CD4-positive, alpha-beta T cell treated with Interleukin-12 subunit alpha and Interleukin-12 subunit beta, for 1 hour (primary cell): ENCODE data around the gene SYNGR4.
"Not testable (repeated sequence)": the region's sequence is repeated elsewhere in the genome, so short reads cannot be mapped to it uniquely, and the experiment has no call there.

ENCODE experiments used
- DNase-seq: peaks from one replicate; pipeline ENCODE4 v3.0.0-alpha.2; 2020

Gene SYNGR4

DNA sequence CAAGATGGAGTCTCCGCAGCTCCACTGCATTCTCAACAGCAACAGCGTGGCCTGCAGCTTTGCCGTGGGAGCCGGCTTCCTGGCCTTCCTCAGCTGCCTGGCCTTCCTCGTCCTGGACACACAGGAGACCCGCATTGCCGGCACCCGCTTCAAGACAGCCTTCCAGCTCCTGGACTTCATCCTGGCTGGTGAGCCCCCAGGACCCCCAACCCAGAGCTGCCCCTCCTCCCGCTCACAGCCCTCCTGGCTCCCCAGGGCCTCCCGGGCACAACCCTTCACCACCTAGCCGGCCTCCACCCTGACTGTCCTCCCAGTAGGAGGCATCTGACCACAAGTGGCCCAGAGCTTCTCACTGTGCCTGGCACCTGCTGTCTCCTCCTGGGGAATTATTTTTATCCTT is 9.4 kb downstream of the SYNGR4 start:
- no peak for DNase-seq

DNA sequence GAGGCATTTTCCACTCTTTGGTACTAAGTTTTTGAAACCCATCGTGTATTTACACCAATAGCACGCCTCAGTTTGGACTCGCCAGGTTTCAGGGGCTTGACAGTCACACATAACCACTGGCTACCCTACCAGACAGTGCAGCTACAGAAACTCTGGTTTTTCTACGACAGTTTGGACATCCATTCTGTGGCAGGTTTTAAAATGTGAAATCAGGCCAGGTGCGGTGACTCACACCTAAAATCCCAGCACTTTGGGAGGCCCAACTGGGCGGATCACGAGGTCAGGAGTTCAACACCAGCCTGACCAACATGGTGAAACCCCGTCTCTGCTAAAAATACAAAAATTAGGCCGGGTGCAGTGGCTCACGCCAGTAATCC is 14.0 kb downstream of the SYNGR4 start:
- DNase-seq, result no peak

DNA sequence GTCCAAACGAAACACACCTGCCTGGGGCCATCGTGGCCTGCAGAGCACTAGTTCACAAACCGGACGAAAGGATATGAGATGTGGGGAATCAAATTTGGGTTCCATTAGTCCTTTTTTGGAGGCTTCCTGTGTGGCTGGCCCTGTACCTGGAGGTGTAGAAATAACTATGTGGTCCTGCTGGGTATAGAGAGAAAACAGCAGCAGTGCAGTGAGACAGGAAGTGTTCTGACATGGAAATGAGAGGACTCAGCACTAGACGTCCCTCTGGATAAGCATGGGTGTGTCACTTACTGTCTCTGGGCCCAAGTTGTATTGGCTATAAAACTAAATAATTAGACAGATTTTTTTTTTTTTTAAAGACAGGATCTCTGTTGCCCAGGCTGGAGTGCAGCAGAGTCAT is 14.9 kb downstream of the SYNGR4 start:
- DNase-seq, result no peak

DNA sequence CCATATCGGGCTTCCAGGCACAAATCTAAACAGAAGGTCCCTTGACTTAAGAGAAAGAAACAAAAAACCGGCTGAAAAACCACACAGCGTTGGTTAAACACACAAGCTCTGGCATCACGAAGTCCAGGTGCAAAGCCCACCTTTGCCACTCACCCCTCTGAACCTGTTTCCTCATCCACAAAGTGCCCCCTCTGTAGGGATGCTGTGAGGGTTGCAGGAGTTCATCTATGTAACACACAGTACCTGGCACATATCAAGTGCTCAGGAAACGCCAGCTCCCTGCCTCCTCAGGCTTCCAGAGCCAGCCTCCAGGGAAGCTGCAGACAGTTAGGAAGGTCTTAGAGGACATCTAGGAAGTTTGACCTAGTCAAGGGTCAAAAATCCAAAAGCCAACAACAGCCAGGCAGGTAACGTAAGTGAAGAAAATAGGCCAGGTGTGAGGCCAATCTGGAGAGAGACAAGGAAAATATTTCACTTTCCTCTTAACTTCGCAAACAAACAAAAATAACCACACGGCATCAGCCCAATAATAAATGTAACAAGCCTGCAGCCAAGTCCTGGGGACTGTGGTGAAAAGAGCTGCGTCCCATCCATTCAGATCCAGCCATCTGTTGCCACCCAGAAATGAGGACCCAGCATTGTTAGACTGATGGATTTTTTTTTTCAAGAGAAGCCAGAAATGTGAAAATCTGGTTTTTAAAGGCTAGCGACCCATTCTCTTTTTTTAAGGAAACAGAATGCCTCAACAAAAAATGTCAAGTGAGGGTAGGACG is 17.2 kb downstream of the SYNGR4 start:
- no peak for DNase-seq

DNA sequence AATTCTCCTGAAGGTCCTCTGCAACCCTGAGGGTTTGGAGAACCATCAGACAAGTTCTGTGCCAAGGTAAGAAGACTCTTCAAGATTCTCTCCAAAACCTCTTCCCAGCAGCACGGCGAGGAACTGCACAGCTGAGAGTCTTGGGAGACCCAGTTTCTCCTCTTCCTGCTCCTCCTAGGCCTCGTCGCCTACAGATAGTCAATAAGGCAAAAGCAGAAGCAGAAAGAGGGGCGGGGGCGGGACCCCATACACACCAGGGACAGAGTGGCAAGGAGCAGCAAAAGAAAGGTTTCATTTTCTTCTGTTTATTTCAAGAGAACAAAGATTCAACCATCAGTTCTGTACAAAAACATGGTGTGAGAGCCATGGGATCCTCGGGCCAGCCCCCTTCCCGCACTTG is 18.1 kb downstream of the SYNGR4 start:
- no peak for DNase-seq

DNA sequence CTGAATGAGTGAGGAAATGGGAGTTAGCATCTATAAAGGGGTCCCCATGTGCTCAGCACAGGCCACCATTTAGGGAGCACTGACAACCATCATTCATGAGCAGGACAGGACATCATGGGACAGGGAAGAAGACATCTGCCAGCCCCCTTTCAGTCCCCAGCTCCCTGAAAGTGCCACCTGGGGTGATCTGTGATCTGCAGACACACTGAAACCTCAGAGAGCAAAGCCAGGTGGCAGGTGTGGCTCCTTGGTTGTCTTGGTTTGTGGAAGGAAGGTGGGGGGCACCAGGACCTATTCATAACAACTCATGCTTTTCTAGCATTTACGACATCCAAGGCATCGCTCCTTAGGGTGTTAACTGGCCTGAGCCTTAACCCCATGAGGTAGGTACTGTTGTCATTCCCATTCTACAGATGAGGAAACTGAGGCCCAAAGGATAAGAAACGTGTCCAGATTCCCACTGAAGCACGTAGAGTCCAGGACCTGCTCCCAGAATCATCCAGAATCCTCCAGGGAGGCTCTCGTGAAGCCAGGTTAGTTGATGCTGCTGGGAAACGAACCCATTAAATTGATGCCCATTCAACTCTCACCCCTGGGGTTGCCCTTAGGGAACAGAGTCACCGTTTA is 21.4 kb downstream of the SYNGR4 start:
- DNase-seq, result no peak

DNA sequence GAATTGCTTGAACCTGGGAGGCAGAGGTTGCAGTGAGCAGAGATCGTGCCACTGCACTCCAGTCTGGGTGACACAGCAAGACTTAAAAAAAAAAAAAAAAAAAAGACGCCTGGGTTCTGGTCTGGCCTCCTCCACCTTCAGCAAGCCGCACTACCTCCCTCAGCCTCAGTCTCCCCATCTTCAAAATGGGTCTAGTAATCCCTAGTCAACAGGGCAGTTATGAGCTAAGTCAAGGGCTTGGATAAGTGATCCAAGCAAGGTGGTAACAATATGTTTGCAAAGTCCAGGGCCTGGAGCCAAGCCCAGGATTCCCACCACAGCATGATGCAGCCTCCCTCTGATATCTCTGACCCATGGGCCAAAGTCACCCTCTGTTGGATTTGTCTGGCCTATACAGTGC is 22.8 kb downstream of the SYNGR4 start:
- no peak for DNase-seq

DNA sequence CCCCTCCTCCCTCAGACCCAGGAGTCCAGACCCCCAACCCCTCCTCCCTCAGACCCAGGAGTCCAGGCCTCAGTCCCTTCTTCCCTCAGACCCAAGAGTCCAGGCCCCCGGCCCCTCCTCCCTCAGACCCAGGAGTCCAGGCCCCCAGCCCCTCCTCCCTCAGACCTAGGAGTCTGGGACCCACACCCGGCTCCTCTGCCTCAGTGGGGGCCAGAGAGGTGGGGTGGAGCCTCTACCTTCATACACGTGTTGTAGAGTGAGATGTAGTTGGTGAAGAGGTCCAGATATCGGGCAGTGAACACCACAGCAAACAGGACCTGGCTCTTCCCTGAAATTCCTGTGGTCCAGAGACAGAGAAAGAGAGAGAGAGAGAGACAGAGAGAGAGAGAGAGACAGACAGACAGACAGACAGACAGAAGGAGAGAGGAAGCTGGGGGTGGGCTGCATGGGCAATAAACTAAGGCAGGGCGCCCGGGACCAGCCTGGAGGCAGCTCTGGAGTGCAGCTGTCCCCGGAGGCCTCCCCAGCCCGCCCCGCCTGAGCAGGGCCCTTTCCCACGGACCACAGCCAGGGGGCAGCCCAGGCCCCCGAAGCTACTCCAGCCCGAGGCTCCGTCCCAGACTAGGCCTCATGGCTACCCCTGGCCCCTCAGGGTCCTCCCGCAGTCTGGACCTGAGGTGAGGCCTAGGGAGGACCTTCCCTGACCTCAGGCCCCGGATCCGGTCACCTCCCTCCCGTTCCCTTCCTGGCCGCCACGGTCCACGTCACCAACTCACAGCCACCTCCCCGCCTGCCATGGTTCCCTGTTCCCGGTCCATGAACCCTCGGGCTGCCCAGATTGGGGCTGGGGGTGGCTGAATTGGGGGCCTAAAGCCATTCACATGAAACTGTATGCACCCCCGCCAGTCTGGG is 26.3 kb downstream of the SYNGR4 start:
- DNase-seq, result peak; percentile 70

DNA sequence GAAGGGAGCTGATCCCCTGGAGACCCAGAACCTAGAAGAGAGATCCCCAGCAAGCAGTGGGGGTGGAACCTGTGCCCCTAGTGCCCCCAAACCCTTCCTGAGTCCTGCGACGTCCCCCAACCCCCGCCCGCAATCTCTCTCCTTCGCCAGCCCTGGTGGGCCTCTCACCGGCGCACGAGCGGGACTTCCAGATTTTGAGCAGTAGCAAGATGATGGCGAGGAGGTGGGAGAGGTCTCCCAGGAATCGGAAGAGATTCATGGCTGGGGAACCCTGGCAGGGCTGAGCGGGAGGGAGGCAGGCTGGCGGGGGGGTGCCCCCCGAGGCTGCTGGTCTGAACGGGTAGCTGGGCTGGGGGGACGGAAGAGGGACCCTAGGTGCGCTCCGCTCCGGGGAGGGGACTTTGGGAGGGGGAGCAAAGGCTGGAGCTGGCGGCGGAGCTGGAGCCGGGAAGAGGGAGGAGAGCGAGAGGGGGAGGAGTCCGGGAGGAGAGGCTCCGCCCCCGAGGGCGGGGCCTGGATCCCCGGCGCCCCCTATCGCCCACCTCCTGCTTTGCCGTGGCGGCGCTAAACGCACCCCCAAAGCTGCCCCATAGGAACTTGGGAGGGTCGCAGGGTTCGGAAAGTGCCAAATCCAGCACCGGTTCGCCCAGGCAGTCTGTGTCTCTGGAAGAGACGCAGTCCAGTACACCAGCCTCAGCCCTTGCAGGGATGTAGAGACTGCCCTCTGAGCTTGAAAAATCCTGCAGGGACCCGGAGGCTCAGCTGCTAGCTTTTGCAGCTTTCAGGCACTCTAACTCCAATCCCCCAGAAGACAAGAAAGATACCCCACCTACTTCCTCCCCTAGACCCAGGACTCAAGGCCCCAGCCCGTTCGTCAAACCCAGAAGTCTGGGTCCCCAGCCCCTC is 27.2 kb downstream of the SYNGR4 start, which contains the start of gene KDELR1:
Gene KDELR1, minus strand, starts transcription at position 452 of the 906 bp plus-strand sequence. Its CDS starts 193 bp downstream, at position 259.
- peak; percentile 77 for DNase-seq

DNA sequence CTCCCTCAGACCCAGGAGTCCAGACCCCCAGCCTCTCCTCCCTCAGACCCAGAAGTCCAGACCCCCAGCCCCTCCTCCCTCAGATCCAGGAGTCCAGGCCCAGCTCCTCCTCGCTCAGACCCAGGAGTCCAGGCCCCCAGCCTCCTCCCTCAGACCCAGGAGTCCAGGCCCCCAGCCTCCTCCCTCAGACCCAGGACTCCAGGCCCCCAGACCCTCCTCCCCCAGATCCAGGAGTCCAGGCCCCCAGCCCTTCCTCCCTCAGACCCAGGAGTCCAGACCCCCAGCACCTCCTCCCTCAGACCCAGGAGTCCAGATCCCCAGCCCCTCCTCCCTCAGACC is 27.8 kb downstream of the SYNGR4 start:
- DNase-seq, result not testable (repeated sequence)

DNA sequence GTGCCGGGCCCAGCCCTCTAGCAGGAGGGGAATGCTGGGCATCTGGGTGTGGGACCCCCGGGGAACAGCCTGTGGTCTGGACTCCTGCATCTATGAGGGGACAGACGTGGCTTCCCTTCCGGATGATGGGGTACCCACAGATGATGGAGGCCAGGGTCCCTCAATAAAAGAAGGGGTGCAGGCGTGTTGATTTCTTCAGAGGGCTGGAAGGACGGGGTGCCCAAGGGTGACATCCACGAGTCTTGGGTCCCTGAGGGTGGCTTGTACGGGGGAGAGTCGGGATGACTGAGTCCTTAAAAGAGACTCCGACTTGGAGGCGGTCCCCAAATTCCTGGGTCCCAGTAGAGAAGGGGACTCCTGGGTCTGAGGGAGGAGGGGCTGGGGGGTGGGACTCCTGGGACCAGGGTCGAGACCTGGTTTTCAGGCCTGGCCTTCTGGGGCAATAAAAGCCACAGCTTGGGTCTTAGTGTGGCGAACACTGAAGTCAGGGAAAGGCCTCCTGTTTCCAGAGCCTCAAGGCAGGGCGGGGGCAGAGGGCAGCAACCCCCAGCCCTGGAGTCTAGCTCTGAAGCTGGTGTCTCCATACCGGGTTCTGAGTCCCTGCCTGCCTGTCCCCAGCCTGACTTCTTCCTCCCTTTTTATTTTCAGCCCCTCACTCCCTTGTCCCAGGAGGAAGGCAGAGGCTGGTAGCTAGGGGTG is 28.8 kb downstream of the SYNGR4 start:
- DNase-seq, result no peak

DNA sequence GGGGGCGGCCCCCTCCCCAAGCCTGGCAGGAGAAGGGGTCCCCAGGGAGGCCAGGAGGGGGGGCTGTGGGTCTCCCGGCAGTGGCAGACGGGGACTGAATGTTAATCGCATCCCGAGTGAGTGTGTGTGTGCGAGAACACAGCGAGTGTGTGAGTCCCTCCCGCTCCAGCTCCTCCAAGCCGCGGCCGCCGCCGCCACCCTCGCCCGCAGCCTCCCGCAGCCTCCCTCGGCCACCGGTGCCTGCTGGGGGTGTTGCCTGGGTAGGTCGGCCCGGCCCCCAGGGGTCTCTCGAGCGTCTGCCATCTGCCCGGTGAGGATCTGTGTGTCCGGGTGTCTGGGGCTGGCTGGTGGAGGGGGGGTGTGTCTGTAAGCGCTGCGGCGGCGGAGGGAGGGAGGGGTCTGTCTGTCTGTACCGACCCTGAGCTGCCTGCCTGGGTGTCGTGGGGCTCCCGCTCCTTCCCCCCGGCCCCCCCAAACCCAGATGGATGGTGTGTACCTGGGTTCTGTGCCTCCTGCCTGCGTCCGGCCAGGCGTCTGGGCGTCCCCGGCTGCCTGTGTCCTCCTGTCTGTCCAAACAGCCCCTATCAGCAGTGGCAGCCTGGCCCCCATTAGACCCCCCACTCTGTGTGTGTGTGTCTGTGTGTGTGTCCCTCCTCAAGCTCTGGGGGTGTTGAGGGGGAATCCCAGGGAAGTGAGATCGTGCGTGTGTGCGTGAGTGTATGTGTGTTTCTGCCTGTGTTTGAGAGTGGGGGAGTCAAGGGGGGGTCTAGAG is 29.6 kb downstream of the SYNGR4 start, which contains the start of gene GRIN2D:
Gene GRIN2D, plus strand, starts transcription at position 110 of the 772 bp plus-strand sequence. CDS start 4,725 bp downstream, outside the sequence.
- DNase-seq, result peak; percentile 36

DNA sequence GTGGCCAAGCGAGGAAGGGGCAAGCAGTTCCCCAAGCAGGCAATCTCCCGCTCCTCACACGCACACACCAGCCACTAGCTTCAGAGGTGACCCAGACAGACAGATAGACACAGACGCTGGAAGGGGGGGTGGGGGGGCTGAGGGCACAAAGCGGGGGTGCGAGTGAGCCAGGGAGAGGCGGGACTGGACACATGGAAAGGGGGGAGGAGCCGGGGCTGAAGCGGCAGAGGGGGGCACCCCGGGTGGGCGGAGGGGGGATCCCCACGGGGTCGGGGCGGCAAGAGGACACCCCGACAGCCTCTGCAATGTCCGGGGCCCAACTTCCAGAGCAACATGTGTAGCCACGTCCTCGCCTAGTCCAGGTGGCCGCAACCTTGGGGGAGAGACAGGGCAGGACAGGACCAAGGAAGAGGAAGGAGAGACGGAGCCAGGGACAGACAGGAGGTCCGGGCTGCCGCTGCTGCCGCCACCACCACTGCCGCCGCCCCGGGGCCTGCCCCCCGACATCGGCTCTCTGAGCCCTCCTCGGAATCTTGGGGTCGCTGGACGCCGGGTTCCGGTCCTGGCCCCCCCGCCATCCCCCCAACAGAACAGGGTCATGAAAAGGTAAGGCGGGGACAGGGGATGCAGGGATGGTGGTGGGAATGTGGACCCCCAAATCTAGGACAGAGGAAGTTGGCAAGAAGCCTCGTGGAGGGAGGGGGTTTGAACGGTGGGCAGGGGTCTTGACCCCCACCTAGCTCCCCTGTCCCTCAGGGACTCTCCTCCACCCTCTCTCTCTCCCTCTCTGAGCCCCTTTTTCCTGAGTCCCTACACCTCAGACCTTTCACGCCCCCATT is 30.4 kb downstream of the SYNGR4 start:
- DNase-seq, result no peak

DNA sequence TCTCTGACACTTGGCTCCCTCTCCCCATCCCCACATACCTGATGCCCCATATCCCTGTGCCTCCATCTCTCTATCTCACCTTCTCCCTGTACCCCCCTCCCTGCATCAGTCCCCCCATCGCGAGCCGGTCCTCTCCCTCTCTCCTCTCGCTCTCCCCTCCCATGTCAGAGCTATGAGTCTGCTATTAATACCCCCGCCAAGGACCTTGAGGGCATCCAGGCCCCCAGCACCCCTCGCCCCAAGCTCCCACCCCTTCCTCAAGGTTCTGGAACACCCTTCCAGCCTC is 30.9 kb downstream of the SYNGR4 start:
- no peak for DNase-seq

DNA sequence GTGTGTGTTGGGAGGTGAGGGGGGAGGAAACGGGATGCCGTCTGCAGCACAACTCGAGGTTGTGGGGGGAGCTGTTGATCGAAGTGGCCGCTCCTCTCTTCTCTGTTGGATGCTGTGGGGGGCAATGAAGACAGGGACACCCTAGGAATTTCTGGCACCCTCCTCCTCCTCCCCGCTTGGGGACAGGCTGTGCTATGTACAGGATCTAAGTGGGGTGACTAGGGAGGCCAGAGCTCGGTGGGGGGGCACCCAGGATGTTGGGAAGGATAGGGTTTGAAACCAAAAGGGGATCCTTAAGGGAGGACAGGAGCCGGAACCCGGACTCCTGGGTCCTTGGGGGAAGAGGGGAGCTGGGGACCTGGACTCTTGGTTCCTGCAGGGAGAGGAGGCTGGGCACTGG is 31.3 kb downstream of the SYNGR4 start:
- no peak for DNase-seq

DNA sequence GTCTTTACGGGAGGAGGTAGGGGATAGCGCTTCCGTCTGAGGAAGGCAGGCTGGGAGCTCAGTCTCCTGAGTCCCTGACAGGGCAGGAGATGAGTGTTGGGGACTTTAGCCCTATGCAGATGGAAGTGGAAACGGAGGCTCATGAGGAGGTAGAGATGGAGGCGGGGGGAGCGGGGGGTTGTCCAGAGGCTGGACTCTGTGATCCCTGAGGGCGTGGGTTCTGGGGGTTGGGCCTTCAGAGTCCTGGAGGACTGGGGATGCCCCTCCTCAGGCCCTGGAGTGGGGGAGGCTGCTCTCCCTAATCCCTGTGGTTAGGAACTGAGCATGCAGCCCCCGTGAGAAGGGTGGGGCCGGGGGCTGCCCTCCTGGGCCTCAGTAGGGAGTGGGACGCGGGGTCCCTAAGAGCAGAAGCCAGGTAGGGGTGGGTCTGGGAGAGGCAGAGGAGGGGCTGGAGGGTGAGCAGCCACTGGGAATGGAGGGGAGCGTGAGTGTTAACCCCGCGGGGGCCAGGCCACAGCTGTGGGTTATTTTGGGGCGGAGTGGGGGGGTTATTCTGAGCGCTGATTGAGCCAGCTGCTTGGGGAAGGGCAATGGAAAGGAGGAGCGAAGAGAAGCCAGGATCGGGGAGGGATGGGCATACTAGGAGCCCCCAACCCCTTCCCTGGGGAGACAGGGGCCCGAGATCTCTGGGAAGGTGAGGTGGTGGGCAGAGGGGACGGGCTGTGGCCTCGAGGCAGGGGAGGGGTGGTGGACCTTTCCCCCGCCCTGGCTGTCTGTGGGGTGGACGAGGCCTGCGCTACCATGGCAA is 32.1 kb downstream of the SYNGR4 start:
- DNase-seq, result no peak

DNA sequence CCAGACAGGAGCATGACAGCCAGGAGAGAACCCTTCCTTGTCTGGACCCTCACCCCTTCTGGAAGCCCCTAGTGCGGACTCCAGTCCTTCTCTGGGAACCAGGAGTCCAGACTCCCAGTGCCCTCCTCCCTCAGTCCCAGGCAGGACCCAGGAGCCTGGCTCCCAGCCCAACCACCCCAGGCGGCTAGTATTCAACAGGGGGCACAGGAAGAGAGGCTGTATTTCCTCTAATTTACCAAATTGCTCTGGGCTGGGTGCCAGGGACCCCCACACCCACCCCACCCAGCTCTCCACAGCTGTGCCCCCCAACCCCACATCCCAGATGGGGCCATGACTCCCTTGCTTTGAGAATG is 32.6 kb downstream of the SYNGR4 start:
- no peak for DNase-seq

DNA sequence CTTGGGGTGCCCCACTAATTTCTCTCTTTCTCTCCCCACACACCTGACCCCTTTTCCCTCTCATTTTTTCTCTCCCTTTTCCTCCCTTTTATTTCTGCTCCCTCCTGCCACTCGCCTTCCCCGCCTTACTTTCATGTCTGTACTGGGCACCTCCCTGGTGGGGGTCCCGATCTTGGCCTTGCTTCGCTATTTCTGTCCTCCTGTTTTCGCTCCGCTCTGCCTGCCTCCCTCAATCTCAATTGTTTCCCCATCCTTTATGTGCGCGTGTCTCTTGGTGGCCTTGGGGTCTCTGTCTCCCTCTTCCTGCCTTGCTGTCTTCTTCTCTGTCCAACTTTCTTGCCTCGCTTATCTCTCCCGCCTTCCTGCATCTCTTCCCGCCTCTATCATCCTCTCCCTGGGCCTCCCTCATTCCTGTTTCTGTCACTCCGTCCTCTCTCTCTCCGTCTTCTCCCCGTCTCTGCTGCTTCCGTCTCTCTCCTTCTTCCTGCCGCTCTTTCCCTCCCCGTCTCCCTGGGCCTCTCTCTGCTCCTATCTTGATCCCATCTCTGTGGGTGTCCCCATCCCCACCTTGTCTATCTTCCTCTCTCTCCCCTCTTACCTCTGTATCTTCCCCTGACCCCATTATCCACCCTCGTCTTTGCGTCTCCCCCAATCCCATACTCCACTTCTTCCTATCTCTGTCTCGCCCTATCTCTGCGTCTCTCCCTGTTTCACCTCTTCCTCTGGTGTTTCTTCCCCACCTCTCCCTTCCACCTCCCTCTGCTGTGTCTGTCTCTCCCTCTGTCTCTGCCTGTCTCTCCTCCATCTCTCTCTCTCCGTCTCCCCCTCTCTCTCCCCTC is 33.3 kb downstream of the SYNGR4 start:
- DNase-seq, result no peak

DNA sequence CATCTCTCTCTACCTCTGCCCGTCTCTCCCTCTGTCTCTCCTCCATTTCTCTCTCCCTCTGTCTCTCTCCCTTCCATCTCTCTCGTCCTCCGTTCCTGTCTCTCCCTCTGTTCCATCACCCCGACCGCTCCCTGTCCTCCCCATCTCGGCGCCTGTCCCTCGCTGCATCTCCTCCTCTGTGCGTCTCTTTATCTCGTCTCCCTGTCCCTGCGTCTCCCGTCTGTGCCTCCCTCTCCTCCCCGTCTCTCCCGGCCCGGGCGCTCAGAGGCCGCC is 33.9 kb downstream of the SYNGR4 start:
- DNase-seq, result no peak
